Heart left ventricle (tissue), 13 donors: Measurements from ENCODE around the gene EGLN2.

Experiments used
- CTCF ChIP-seq, 12 donors: fragments of 200-600 bp; sonication (generic) in 4 of 12; IDR thresholded peaks; one replicate each; pipeline versions ENCODE4 v1.5.0 to v1.8.0; 2018 to 2022; ENCODE audit warnings: antibody characterized with exemption in 12 of 12, mild to moderate bottlenecking in 5 of 12
- POLR2A ChIP-seq, 2 donors: fragments of 450-650 bp; IDR thresholded peaks; one replicate each; pipeline ENCODE4 v1.6.1; 2017; ENCODE audit warnings: antibody characterized with exemption in 2 of 2, mild to moderate bottlenecking in 2 of 2, moderate library complexity in 2 of 2
- donor health status: ischemic (EF 13 %, LVEDD 7.1; RV severe dilation, severe dysfunction).
- donor health status: DM: no; HTN: yes; CAD: no.
- donor health status: DM: no; HTN: no; CAD: no.
- donor health status: ischemic (EF 25% LVEDD 6.9; RV normal size, moderate dysfunction).
- donor health status: ischemic (EF 25% LVEDD 5.7; RV mildly dilated, moderate dysfunction).
- donor health status: ischemic (EF 35%, LVEDD 5.7; RV mildly dilated, moderate dysfunction).
- donor health status: nonischemic (EF 11% LVEDD 7.7; RV severe dilation, severe dysfunction).
- donor health status: DM: yes; HTN: yes; CAD: no.
- donor health status: PGD.
- donor health status: ischemic (EF 29% LVEDD 5.4; RV normal size, mild dysfunction).
- donor health status: nonischemic (EF 23%, LVEDD 6.1; RV moderate dilation, normal function).

- TF ChIP-seq POLR2A (IDR thresholded peaks at IDR 0.05) (peak in 1 of 2 donors; percentile 33), CTCF (IDR thresholded peaks at IDR 0.05) (peak; percentile 75 to 95 (median 86))
Measured at GRCh38 chr19:40806423-40807146, 7.6 kb downstream of the EGLN2 start.
